Measurements from ENCODE around the gene NEDD1. TPM values are rescaled to one million over a fixed set of nuclear protein-coding genes. Genes with fewer than 3 reads are reported as not detected.

Gene NEDD1
- total RNA-seq, 1 donor from 2014 or later: 17.8 TPM

DNA sequence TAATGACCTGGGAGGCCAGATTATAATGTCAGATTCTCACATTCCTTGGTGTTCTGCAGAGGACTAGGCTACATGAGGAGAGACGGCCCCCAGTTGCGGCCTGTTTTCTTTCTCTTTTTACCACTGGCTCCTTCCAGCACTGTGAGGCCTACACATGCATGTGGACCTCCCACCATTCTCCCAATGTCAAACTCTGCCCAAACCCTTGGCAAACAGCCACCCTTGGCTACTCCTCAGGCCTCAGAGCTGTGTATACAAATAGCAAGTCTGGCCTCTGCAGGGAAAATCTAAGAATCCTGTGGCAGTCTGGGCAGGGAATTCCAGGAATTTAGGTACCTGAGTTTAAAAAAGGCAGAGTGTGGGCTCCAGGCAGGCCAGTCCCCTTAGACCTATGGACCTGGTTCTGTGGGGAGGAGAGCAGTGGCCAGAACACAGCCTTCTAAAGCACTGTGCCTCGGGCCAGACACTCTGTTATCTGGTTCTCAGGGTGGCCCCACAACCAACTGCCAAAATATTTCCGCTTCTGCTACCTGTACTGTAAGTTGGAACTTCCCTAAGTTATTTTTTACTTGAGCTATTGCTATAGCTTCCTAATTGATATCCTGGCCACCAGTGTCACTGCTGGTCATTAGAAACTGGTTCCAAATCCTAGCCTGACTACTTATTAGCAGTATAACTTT lies 19.9 kb upstream of the NEDD1 start:
- TF ChIP-seq, protein P1, sequence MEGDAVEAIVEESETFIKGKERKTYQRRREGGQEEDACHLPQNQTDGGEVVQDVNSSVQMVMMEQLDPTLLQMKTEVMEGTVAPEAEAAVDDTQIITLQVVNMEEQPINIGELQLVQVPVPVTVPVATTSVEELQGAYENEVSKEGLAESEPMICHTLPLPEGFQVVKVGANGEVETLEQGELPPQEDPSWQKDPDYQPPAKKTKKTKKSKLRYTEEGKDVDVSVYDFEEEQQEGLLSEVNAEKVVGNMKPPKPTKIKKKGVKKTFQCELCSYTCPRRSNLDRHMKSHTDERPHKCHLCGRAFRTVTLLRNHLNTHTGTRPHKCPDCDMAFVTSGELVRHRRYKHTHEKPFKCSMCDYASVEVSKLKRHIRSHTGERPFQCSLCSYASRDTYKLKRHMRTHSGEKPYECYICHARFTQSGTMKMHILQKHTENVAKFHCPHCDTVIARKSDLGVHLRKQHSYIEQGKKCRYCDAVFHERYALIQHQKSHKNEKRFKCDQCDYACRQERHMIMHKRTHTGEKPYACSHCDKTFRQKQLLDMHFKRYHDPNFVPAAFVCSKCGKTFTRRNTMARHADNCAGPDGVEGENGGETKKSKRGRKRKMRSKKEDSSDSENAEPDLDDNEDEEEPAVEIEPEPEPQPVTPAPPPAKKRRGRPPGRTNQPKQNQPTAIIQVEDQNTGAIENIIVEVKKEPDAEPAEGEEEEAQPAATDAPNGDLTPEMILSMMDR (IDR thresholded peaks at IDR 0.05): no peak
- no peaks in the 10 kb centered on the region for H3K9me3 ChIP-seq
- intact Hi-C loops (cut with DNase I): no loop called here
- H3K27me3 ChIP-seq: peaks cover 4% of the 10 kb centered on the region
- ATAC-seq (no peak), DNase-seq (no peak)
- no peak overlapping the region for H3K27ac ChIP-seq
- H3K4me1 ChIP-seq: no peaks in the 10 kb centered on the region
- no peaks in the 10 kb centered on the region for H3K36me3 ChIP-seq
- no peak overlapping the region for H3K4me3 ChIP-seq

DNA sequence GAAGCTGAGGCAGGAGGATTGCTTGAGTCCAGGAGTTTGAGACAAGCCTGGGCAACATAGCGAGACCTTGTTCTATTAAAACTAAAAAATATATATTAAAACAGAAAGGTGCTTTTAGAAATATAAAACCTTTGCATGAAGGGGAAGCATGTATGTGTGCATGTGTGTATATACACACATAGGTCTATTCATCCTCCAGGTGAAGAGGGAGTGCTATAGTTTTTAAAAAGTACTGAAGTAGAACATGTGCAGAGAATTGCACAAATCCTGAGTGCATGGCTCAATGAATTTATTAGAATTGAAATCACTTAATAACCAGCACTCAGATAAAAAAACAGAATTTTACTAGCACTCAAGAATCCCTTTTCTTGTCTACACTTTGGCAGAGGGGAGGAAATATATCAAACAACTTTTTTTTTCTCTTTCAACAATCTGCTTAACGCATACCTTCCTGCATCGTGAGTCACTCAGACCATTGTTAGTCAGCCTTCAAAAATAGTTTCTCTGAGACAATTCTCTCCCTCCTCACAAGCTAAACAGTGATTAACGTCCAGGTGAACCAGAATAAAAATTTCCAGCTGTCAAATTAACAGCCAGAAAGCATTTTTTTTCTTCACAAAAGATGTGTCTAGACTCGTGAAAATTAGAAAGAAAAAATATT lies 17.7 kb upstream of the NEDD1 start:
- Histone ChIP-seq H3K27ac (no peak overlapping the region), H3K4me1 (no peaks in the 10 kb centered on the region), H3K36me3 (no peaks in the 10 kb centered on the region), H3K27me3 (peaks cover 4% of the 10 kb centered on the region), H3K9me3 (no peaks in the 10 kb centered on the region), H3K4me3 (no peak overlapping the region)
- TF ChIP-seq, protein P1 (IDR thresholded peaks at IDR 0.05): no peak
- intact Hi-C loops (cut with DNase I): no loop called here
- DNase-seq (no peak), ATAC-seq (no peak)

DNA sequence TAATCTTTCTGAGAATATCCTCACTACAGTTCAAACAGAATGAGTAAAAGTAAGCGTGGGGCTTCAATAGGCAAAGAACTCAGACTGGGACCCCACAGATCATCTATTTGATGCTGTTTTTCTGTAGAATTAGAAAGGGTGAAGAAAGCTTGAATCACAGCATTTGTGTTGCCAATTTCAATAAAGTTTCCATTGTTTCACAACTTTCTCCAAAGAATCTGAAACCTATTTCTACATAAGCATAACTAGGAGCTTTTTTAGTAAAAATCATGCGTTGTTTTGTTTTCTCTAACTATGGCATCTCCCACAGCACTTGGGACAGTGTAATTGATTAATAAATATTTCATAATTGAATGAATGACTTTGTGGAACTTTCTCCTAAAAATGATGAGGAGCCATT lies 16.7 kb upstream of the NEDD1 start:
- DNase-seq (no peak), ATAC-seq (no peak)
- TF ChIP-seq, protein P1 (IDR thresholded peaks at IDR 0.05): no peak
- peaks cover 4% of the 10 kb centered on the region for H3K27me3 ChIP-seq
- H3K9me3 ChIP-seq: no peaks in the 10 kb centered on the region
- no peaks in the 10 kb centered on the region for H3K36me3 ChIP-seq
- H3K4me1 ChIP-seq: no peaks in the 10 kb centered on the region
- intact Hi-C loops (cut with DNase I): no loop called here
- H3K27ac ChIP-seq: no peak overlapping the region
- H3K4me3 ChIP-seq: no peak overlapping the region

DNA sequence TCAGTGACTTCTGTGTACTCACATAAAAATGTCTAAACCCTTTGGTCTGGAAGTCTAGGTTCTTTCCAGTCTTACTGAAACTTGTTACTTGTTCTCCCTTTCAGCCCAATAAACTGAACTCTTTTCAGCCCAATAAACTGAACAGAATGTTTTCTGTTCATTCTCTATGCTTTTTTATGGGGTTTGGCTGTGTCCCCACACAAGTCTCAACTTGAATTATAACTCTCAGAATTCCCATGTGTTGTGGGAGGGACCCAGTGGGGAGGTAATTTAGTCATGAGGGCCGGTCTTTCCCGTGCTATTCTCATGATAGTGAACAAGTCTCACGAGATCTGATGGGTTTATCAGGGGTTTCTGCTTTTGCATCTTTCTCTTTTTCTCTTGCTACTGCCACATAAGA lies 15.0 kb upstream of the NEDD1 start:
- no peaks in the 10 kb centered on the region for H3K4me1 ChIP-seq
- DNase-seq (no peak), ATAC-seq (no peak)
- no peak overlapping the region for H3K4me3 ChIP-seq
- TF ChIP-seq, protein P1 (IDR thresholded peaks at IDR 0.05): no peak
- no peaks in the 10 kb centered on the region for H3K36me3 ChIP-seq
- no peaks in the 10 kb centered on the region for H3K9me3 ChIP-seq
- no peak overlapping the region for H3K27ac ChIP-seq
- intact Hi-C loops (cut with DNase I): no loop called here
- peaks cover 4% of the 10 kb centered on the region for H3K27me3 ChIP-seq

DNA sequence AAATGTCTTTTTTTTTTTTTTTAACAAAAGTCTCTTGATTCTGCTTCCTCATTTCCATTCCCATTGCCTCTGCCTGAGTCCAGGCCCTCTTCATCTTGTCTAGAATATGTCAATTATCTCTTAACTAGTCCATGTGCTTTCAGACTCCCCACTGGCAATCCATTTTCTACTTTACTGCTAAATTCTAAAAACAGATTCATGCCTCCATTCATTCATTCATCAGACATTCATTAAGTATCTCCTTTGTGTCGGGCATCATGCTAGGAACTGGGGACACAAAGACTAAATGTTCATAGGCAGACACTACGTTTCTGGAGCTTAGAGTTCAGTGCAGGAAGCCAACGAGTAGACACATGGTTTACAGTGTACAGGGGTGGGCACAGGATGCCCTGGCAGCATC lies 9.6 kb upstream of the NEDD1 start:
- intact Hi-C loops (cut with DNase I): no loop called here
- H3K27me3 ChIP-seq: no peaks in the 10 kb centered on the region
- TF ChIP-seq, protein P1 (IDR thresholded peaks at IDR 0.05): no peak

More for the DNA sequence above, 9.6 kb upstream of the NEDD1 start:
- DNase-seq (no peak), ATAC-seq (no peak)
- Histone ChIP-seq H3K27ac (no peak overlapping the region), H3K4me1 (no peaks in the 10 kb centered on the region), H3K36me3 (no peaks in the 10 kb centered on the region), H3K4me3 (no peak overlapping the region), H3K9me3 (no peaks in the 10 kb centered on the region)

Measured in upper lobe of right lung (tissue), 1 donor.